T47D (cell line): ENCODE results near the gene SMCO4.
"Not testable (repeated sequence)": the region's sequence is repeated elsewhere in the genome, so short reads cannot be mapped to it uniquely, and the experiment has no call there.

ENCODE experiments used
- DNase-seq, 2 experiments: peaks; one replicate each; pipeline versions ENCODE4 v3.0.0 to v3.0.0-alpha.2; 2011 to 2012; ENCODE audit warnings: low read depth in 1 of 2, low spot score in 1 of 2
- JUND ChIP-seq: IDR thresholded peaks from 2 replicates; pipeline ENCODE4 v1.6.1; 2012; ENCODE audit warnings: low read depth
- in situ Hi-C: cut with HindIII; loops from 2 replicates; pipeline ENCODE4 v1.10.0; 2016; ENCODE audit warnings: low sequenced_read_pairs, low pct_unique_long_range_greater_than_20kb

SMCO4 gene

GRCh38 chr11:93543292-93543977 lies at the start of gene SMCO4:
SMCO4 (minus strand) TSS chr11:93543391; CDS start chr11:93479189, 64,202 bp downstream.
- no peak for TF ChIP-seq JUND
- DNase-seq: peak; percentile 90 to 96
- in situ Hi-C loops: no loop called here

GRCh38 chr11:93591247-93591898 lies 48.2 kb upstream of the SMCO4 start:
- in situ Hi-C loops: no loop called here
- TF ChIP-seq JUND: no peak
- DNase-seq: no peak

- DNase-seq: no peak
- in situ Hi-C loops: no loop called here
- TF ChIP-seq JUND: no peak
Measured at GRCh38 chr11:93589347-93589746, 46.2 kb upstream of the SMCO4 start.

- TF ChIP-seq JUND: no peak
- DNase-seq: no peak
- in situ Hi-C loops: no loop called here
Measured at GRCh38 chr11:93587858-93588581, 44.8 kb upstream of the SMCO4 start.

GRCh38 chr11:93587425-93587824 lies 44.2 kb upstream of the SMCO4 start:
- DNase-seq, in situ Hi-C loops: not testable (repeated sequence)

- no peak for TF ChIP-seq JUND
- in situ Hi-C loops: no loop called here
- no peak for DNase-seq
Measured at GRCh38 chr11:93585758-93586157, 42.6 kb upstream of the SMCO4 start.

GRCh38 chr11:93583490-93583889 lies 40.3 kb upstream of the SMCO4 start:
- DNase-seq: no peak
- TF ChIP-seq JUND: no peak
- in situ Hi-C loops: no loop called here

- in situ Hi-C loops: no loop called here
- TF ChIP-seq JUND: no peak
- no peak for DNase-seq
Measured at GRCh38 chr11:93579187-93579751, 36.1 kb upstream of the SMCO4 start.

- in situ Hi-C loops: no loop called here
- no peak for DNase-seq
- TF ChIP-seq JUND: no peak
Measured at GRCh38 chr11:93577286-93577685, 34.1 kb upstream of the SMCO4 start.

GRCh38 chr11:93576870-93577269 lies 33.7 kb upstream of the SMCO4 start:
- in situ Hi-C loops, DNase-seq: not testable (repeated sequence)

GRCh38 chr11:93574638-93575220 lies 31.5 kb upstream of the SMCO4 start:
- in situ Hi-C loops: no loop called here
- no peak for TF ChIP-seq JUND
- no peak for DNase-seq

- in situ Hi-C loops: no loop called here
- DNase-seq: no peak
- TF ChIP-seq JUND: no peak
Measured at GRCh38 chr11:93573184-93573583, 30.0 kb upstream of the SMCO4 start.

GRCh38 chr11:93572621-93573020 lies 29.4 kb upstream of the SMCO4 start:
- no peak for DNase-seq
- in situ Hi-C loops: no loop called here
- no peak for TF ChIP-seq JUND
